ENCODE measurements around the gene MOGAT2.

- TF ChIP-seq, protein P1, sequence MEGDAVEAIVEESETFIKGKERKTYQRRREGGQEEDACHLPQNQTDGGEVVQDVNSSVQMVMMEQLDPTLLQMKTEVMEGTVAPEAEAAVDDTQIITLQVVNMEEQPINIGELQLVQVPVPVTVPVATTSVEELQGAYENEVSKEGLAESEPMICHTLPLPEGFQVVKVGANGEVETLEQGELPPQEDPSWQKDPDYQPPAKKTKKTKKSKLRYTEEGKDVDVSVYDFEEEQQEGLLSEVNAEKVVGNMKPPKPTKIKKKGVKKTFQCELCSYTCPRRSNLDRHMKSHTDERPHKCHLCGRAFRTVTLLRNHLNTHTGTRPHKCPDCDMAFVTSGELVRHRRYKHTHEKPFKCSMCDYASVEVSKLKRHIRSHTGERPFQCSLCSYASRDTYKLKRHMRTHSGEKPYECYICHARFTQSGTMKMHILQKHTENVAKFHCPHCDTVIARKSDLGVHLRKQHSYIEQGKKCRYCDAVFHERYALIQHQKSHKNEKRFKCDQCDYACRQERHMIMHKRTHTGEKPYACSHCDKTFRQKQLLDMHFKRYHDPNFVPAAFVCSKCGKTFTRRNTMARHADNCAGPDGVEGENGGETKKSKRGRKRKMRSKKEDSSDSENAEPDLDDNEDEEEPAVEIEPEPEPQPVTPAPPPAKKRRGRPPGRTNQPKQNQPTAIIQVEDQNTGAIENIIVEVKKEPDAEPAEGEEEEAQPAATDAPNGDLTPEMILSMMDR (IDR thresholded peaks at IDR 0.05; ENCODE audit: poor library complexity): no peak
- TF ChIP-seq EZH2phosphoT487 (IDR thresholded peaks at IDR 0.05; ENCODE audit: low read depth, severe bottlenecking, unreplicated experiment) (no peak), EZH2 (IDR thresholded peaks at IDR 0.05; ENCODE audit: borderline replicate concordance) (no peak)
Measured at GRCh38 chr11:75714211-75714610, 3.4 kb upstream of the MOGAT2 start.

Data from hepatocyte (in vitro differentiated cells).